DND-41 (cell line): Measurements from ENCODE around the gene LTBP1.

ENCODE experiments used
- ATAC-seq: fragments of 200-7000 bp; cut with Tn5 transposase; 3 replicates; pipeline ENCODE4 v1.9.1; 2021; ENCODE audit warnings: low read depth; ENCODE audit not compliant: insufficient read depth
- DNase-seq: peaks from one replicate; pipeline ENCODE4 v3.0.0-alpha.2; 2020
- H2AFZ ChIP-seq: 2 replicates; pipeline ENCODE4 v1.6.0; 2012; ENCODE audit warnings: low read depth, low read length
- H3K27ac ChIP-seq: 2 replicates; pipeline ENCODE4 v1.5.1; 2012; ENCODE audit warnings: low read length, inconsistent platforms
- H3K27me3 ChIP-seq: fragments of 200-600 bp; sonication (generic); 2 replicates; pipeline ENCODE4 v1.6.0; 2012; ENCODE audit warnings: low read length, mild to moderate bottlenecking, inconsistent platforms; ENCODE audit not compliant: insufficient read depth, poor library complexity
- H3K36me3 ChIP-seq: 2 replicates; pipeline ENCODE4 v1.5.1; 2012; ENCODE audit warnings: low read length, inconsistent platforms; ENCODE audit not compliant: insufficient read depth
- H3K4me1 ChIP-seq: 2 replicates; pipeline ENCODE4 v1.5.1; 2012; ENCODE audit warnings: mild to moderate bottlenecking, low read length; ENCODE audit not compliant: insufficient read depth
- H3K4me2 ChIP-seq: 2 replicates; pipeline ENCODE4 v1.6.0; 2012; ENCODE audit warnings: mild to moderate bottlenecking, moderate library complexity, low read length, inconsistent platforms; ENCODE audit not compliant: insufficient read depth
- H3K4me3 ChIP-seq, 2 experiments: fragments of 200-600 bp in 1 of 2; shearing (Covaris generic) in 1 of 2; 2 replicates each; pipeline ENCODE4 v1.5.1; 2012 to 2016; ENCODE audit warnings: inconsistent platforms in 2 of 2, low read length in 2 of 2, mild to moderate bottlenecking in 2 of 2, low read depth in 1 of 2, moderate library complexity in 1 of 2
- H3K79me2 ChIP-seq: 2 replicates; pipeline ENCODE4 v1.6.0; 2012; ENCODE audit warnings: low read length, inconsistent platforms; ENCODE audit not compliant: insufficient read depth
- H3K9ac ChIP-seq: 2 replicates; pipeline ENCODE4 v1.6.0; 2012; ENCODE audit warnings: low read depth, mild to moderate bottlenecking, inconsistent platforms, low read length, moderate library complexity
- H3K9me3 ChIP-seq: 2 replicates; pipeline ENCODE4 v1.5.1; 2012; ENCODE audit warnings: low read length, moderate library complexity, mild to moderate bottlenecking, inconsistent platforms; ENCODE audit not compliant: insufficient read depth, severe bottlenecking
- H4K20me1 ChIP-seq: 2 replicates; pipeline ENCODE4 v1.6.0; 2012; ENCODE audit warnings: low read length; ENCODE audit not compliant: insufficient read depth
- EZH2 ChIP-seq: IDR thresholded peaks from 3 replicates; pipeline ENCODE4 v1.6.1; 2012; ENCODE audit warnings: borderline replicate concordance, low read depth, mild to moderate bottlenecking, moderate library complexity, low read length, inconsistent platforms; ENCODE audit not compliant: severe bottlenecking
- TF ChIP-seq, protein P1 (sequence below): IDR thresholded peaks from 2 replicates; pipeline ENCODE4 v1.5.1; 2012; ENCODE audit warnings: borderline replicate concordance, low read length, moderate library complexity, mild to moderate bottlenecking; ENCODE audit not compliant: poor library complexity, severe bottlenecking; ENCODE audit errors: extremely low read depth

The LTBP1 gene

GRCh38 chr2:33369191-33369590 is 422.4 kb downstream of the LTBP1 start:
- TF ChIP-seq EZH2, result no peak
- TF ChIP-seq, protein P1, sequence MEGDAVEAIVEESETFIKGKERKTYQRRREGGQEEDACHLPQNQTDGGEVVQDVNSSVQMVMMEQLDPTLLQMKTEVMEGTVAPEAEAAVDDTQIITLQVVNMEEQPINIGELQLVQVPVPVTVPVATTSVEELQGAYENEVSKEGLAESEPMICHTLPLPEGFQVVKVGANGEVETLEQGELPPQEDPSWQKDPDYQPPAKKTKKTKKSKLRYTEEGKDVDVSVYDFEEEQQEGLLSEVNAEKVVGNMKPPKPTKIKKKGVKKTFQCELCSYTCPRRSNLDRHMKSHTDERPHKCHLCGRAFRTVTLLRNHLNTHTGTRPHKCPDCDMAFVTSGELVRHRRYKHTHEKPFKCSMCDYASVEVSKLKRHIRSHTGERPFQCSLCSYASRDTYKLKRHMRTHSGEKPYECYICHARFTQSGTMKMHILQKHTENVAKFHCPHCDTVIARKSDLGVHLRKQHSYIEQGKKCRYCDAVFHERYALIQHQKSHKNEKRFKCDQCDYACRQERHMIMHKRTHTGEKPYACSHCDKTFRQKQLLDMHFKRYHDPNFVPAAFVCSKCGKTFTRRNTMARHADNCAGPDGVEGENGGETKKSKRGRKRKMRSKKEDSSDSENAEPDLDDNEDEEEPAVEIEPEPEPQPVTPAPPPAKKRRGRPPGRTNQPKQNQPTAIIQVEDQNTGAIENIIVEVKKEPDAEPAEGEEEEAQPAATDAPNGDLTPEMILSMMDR, result no peak
- ATAC-seq (no peak), DNase-seq (no peak)
- Histone ChIP-seq H3K27me3 (no peaks in the 10 kb centered on the region), H3K9me3 (no peaks in the 10 kb centered on the region), H3K4me1 (0 out of 2 replicates have a peak, but pooled peaks cover 3% of the 10 kb centered on the region), H3K36me3 (no peaks in the 10 kb centered on the region), H3K9ac (no peak overlapping the region), H3K4me2 (no peak overlapping the region), H3K79me2 (no peaks in the 10 kb centered on the region), H3K27ac (no peak overlapping the region), H3K4me3 (no peak overlapping the region), H2AFZ (no peak overlapping the region), H4K20me1 (no peaks in the 10 kb centered on the region)

GRCh38 chr2:33370636-33371265 is 424.0 kb downstream of the LTBP1 start:
- H3K9me3 ChIP-seq, result no peaks in the 10 kb centered on the region
- H2AFZ ChIP-seq, result no peak overlapping the region
- no peaks in the 10 kb centered on the region for H4K20me1 ChIP-seq
- 0 out of 2 replicates have a peak, but pooled peaks cover 3% of the 10 kb centered on the region for H3K4me1 ChIP-seq
- no peak for ATAC-seq
- H3K4me2 ChIP-seq, result no peak overlapping the region
- H3K27ac ChIP-seq, result no peak overlapping the region
- no peak for DNase-seq
- no peaks in the 10 kb centered on the region for H3K79me2 ChIP-seq
- no peaks in the 10 kb centered on the region for H3K36me3 ChIP-seq
- no peak overlapping the region for H3K4me3 ChIP-seq
- H3K9ac ChIP-seq, result no peak overlapping the region
- H3K27me3 ChIP-seq, result no peaks in the 10 kb centered on the region
- TF ChIP-seq EZH2, result no peak
- TF ChIP-seq, protein P1, result no peak

- H3K9me3 ChIP-seq, result no peaks in the 10 kb centered on the region
- no peak for ATAC-seq
Observed at GRCh38 chr2:33371304-33372090, 424.7 kb downstream of the LTBP1 start.

More at GRCh38 chr2:33371304-33372090, 424.7 kb downstream of the LTBP1 start:
- H3K4me2 ChIP-seq, result no peak overlapping the region
- no peaks in the 10 kb centered on the region for H4K20me1 ChIP-seq
- no peaks in the 10 kb centered on the region for H3K27me3 ChIP-seq
- H3K4me3 ChIP-seq, result no peak overlapping the region
- no peak for DNase-seq
- 0 out of 2 replicates have a peak, but pooled peaks cover 3% of the 10 kb centered on the region for H3K4me1 ChIP-seq
- no peak overlapping the region for H2AFZ ChIP-seq
- TF ChIP-seq EZH2, result no peak
- TF ChIP-seq, protein P1, result no peak
- no peak overlapping the region for H3K9ac ChIP-seq
- H3K79me2 ChIP-seq, result no peaks in the 10 kb centered on the region
- no peaks in the 10 kb centered on the region for H3K36me3 ChIP-seq
- no peak overlapping the region for H3K27ac ChIP-seq
